Measurements from ENCODE around the gene COPRS.

GRCh38 chr17:31824766-31825360 is 34.2 kb downstream of the COPRS start:
- TF ChIP-seq CTCF (IDR thresholded peaks at IDR 0.05) (no peak), POLR2A (IDR thresholded peaks at IDR 0.05) (no peak)

All from lower leg skin (tissue), 3 donors.